Ishikawa (cell line): ENCODE measurements around the gene ACHE.

Experiments
- CEBPB ChIP-seq: IDR thresholded peaks from 2 replicates; pipeline ENCODE4 v1.6.1; 2012
- EP300 ChIP-seq: IDR thresholded peaks from 2 replicates; pipeline ENCODE4 v1.6.1; 2012; ENCODE audit warnings: borderline replicate concordance
- FOXM1 ChIP-seq: IDR thresholded peaks from 2 replicates; pipeline ENCODE4 v1.6.1; 2012; ENCODE audit warnings: low read depth, borderline replicate concordance
- MAX ChIP-seq: IDR thresholded peaks from 2 replicates; pipeline ENCODE4 v1.6.1; 2012
- RAD21 ChIP-seq: IDR thresholded peaks from 2 replicates; pipeline ENCODE4 v1.6.1; 2012; ENCODE audit warnings: low read depth
- REST ChIP-seq: IDR thresholded peaks from 2 replicates; pipeline ENCODE4 v1.6.1; 2012; ENCODE audit warnings: low read depth, mild to moderate bottlenecking
- TAF1 ChIP-seq: IDR thresholded peaks from 2 replicates; pipeline ENCODE4 v1.6.1; 2012; ENCODE audit warnings: low read depth, mild to moderate bottlenecking
- USF1 ChIP-seq: IDR thresholded peaks from 2 replicates; pipeline ENCODE4 v1.6.1; 2012
- YY1 ChIP-seq: IDR thresholded peaks from 2 replicates; pipeline ENCODE4 v1.6.1; 2012; ENCODE audit warnings: low read depth
- ZBTB7A ChIP-seq: IDR thresholded peaks from 2 replicates; pipeline ENCODE4 v1.6.1; 2012; ENCODE audit warnings: low read depth

DNA sequence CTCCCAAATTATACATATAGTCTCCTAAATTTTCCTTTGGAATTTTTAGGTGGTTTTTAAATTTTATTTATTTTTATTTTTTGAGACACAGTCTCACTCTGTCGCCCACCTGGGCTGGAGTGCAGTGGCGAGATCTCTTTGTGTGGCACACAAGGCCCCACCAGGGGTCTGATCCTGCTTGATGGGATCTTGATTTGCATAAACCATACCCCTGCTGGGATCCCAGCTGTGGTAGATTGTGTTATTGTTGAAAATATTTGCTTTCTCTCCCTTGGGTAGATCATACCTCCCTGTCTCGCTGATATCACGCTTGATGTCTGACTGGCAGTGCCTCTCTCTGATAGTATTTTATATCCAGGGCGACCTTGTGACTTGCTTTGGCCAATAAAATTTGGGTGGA is 48.0 kb upstream of the ACHE start:
- no peak for TF ChIP-seq CEBPB
- TF ChIP-seq RAD21 = no peak
- TF ChIP-seq REST = no peak
- no peak for TF ChIP-seq FOXM1
- no peak for TF ChIP-seq EP300
- no peak for TF ChIP-seq USF1
- no peak for TF ChIP-seq TAF1
- no peak for TF ChIP-seq MAX
- TF ChIP-seq YY1 = no peak
- TF ChIP-seq ZBTB7A = no peak
